MG63 (cell line): ENCODE results near the gene C15orf40. TPM values are rescaled to one million over a fixed set of nuclear protein-coding genes. Genes with fewer than 3 reads are reported as not detected.
"Not testable (repeated sequence)": the region's sequence is repeated elsewhere in the genome, so short reads cannot be mapped to it uniquely, and the experiment has no call there.

Experiments used
- DNase-seq: peaks from one replicate; pipeline ENCODE4 v3.0.0-alpha.2; 2020
- H3K27me3 ChIP-seq: fragments of 250-450 bp; sonication (Bioruptor Pico); 2 replicates; pipeline ENCODE4 v1.5.1; 2020; ENCODE audit warnings: mild to moderate bottlenecking, moderate library complexity
- H3K36me3 ChIP-seq: fragments of 250-450 bp; sonication (Bioruptor Pico); 2 replicates; pipeline ENCODE4 v1.5.1; 2020; ENCODE audit warnings: mild to moderate bottlenecking, moderate library complexity
- H3K4me3 ChIP-seq: fragments of 250-450 bp; sonication (Bioruptor Pico); 2 replicates; pipeline ENCODE4 v1.5.1; 2020; ENCODE audit warnings: mild to moderate bottlenecking, moderate library complexity
- H3K9me3 ChIP-seq: fragments of 250-450 bp; sonication (Bioruptor Pico); 2 replicates; pipeline ENCODE4 v1.5.1; 2020; ENCODE audit warnings: mild to moderate bottlenecking, moderate library complexity
- total RNA-seq: library from RNA; depleted of rRNA; stranded (reverse); fragments of >200 nt; shearing (Covaris generic); gene quantifications from 2 replicates; pipeline ENCODE4 v1.2.3, GENCODE V29; 2014; ENCODE audit warnings: low replicate concordance; rRNA removed

C15orf40 gene
- 7.9 and 41.4 TPM in 2 replicates for total RNA-seq

- peak within 1 kb of the TSS; percentile 80 for H3K4me3 ChIP-seq
- no peaks in the 10 kb centered on the region for H3K27me3 ChIP-seq
- H3K9me3 ChIP-seq, result no peaks in the 10 kb centered on the region
- H3K36me3 ChIP-seq, result peaks cover 46% of the 10 kb centered on the region
- peak; percentile 92 for DNase-seq
Measured at GRCh38 chr15:83011271-83012075, at the start of gene C15orf40. Gene C15orf40, minus strand, starts transcription at chr15:83011639. Its CDS starts 32 bp downstream, at chr15:83011607.

DNA sequence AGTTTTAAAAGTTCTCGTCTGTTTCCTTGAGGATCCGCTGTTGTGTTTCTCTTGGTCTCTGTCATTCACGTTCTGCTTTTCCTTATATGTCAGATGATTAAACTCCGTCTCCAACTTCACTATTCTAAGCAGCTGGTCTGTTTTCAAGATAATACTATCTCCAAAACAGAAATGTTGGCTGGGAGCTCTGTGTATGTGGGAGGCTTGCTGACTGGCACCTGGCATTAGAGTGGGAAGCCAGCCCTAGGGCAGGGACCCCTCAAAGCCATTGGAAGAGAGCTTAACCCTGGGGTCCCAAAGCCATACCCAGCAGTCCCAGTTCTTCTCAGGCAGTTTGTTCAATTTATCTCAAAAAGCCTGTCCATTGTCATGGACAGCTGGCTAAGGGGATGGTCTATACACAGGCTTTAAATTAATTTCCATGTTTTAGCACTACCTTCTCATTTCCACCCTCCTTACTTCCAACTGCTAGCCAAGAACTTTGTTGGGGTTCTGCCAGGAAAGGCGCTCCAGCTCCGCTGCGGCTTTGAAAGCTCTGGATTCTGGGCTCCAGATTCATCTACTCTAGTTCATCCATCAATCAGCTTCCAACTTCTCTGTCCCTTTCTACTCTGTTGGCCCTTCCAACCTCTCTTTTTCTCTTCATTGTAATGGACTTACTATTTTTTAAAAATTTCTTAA, 46.4 kb upstream of the C15orf40 start:
- Histone ChIP-seq H3K9me3 (no peaks in the 10 kb centered on the region), H3K36me3 (peaks cover 67% of the 10 kb centered on the region), H3K27me3 (no peaks in the 10 kb centered on the region), H3K4me3 (no peak overlapping the region)
- no peak for DNase-seq

DNA sequence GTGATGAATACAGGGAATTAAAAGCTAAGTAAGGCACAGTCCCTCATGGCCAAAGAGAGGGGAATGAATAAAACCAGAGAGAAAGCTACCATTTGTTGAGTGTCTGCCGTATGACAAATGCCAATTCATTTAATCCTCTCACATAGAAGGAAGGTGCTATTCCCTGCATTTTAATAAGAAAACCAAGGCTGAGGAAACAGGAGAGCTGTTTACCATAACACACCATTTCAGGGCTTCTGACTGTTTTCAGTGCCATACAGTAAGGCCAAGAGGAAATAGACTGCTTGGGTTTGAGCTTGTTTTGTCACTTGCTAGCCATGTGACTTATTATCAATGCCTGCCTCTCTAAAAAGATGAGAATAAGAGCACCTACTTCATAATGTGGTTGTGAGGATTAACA, 45.6 kb upstream of the C15orf40 start:
- no peaks in the 10 kb centered on the region for H3K27me3 ChIP-seq
- no peaks in the 10 kb centered on the region for H3K9me3 ChIP-seq
- H3K4me3 ChIP-seq, result no peak overlapping the region
- DNase-seq, result no peak
- H3K36me3 ChIP-seq, result peaks cover 65% of the 10 kb centered on the region

DNA sequence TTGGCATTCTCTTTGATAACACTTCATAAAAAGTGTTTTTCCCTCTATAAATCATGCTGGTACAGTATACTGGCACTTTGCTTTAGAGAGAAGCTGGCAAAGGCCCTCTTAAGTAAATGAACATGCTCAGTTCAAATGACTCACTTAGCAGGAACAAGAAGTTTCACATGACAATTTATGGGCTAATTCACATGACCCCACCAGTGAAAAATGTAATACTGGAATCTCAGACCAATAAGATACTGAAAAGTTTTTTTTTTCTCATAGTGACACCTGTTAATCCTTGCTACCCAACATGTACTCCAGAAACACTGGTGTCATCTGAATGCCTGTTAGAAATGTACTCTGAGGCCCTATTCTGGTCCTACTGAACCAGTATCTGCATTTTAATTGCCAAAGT, 41.7 kb upstream of the C15orf40 start:
- peaks cover 77% of the 10 kb centered on the region for H3K36me3 ChIP-seq

GRCh38 chr15:83046558-83047127, 35.2 kb upstream of the C15orf40 start:
- Histone ChIP-seq H3K27me3 (no peaks in the 10 kb centered on the region), H3K36me3 (peaks cover 85% of the 10 kb centered on the region), H3K4me3 (no peak overlapping the region), H3K9me3 (no peaks in the 10 kb centered on the region)
- no peak for DNase-seq

More for the DNA sequence above, 41.7 kb upstream of the C15orf40 start:
- no peak for DNase-seq
- H3K4me3 ChIP-seq, result no peak overlapping the region
- no peaks in the 10 kb centered on the region for H3K27me3 ChIP-seq
- H3K9me3 ChIP-seq, result no peaks in the 10 kb centered on the region

DNA sequence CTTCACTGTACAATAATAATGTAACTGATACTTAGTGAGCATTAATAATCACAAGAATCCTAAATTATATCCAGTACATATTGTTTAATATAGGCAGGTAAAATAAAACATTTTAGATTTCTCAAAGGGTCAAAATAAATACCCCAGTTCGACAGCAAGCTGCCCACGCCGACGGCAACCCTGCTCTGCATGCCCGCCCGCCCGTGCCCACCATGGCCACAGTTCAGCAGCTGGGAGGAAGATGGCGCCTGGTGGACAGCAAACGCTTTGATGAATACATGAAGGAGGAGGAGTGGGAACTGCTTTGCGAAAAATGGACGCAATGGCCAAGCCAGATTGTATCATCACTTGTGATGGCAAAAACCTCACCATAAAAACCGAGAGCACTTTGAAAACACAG, 32.7 kb upstream of the C15orf40 start:
- Histone ChIP-seq H3K4me3 (no peak overlapping the region), H3K36me3 (peaks cover 84% of the 10 kb centered on the region), H3K27me3 (no peaks in the 10 kb centered on the region), H3K9me3 (no peaks in the 10 kb centered on the region)
- DNase-seq, result no peak

DNA sequence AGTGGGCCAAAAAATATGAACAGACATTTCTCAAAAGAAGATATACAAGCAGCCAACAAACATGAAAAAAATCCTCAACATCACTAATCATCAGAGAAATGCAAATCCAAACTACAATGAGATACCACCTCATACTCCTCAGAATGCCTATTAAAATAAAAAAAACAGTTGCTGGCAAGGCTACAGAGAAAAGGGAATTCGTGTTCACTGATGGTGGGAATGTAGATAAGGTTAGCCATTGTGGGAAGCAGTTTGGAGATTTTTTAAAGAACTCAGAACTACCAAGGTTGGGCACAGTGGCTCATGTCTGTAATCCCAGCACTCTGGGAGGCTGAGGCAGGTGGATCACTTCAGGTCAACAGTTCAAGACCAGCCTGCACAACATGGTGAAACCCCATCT, 27.8 kb upstream of the C15orf40 start:
- H3K27me3 ChIP-seq, result no peaks in the 10 kb centered on the region
- peaks cover 63% of the 10 kb centered on the region for H3K36me3 ChIP-seq
- no peaks in the 10 kb centered on the region for H3K9me3 ChIP-seq
- DNase-seq, result no peak
- no peak overlapping the region for H3K4me3 ChIP-seq

DNA sequence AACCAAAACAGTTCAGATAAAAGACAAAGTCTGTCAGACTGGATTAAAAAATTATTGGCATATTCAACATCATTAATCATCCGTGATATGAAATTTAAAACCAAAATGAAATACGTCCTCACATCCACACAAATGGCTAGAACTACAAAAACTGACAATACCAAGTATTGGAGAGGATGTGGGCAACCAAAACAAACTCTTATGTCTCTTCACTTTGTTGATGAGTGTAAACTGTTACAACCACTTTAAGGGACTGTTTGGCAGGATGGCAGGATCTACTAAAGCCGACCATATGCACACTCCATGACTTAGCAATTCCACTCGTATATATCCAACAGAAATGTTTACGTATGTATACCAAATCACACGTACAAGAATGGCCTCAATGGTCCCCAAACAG, 24.8 kb upstream of the C15orf40 start:
- DNase-seq, result no peak
- H3K27me3 ChIP-seq, result no peaks in the 10 kb centered on the region
- H3K4me3 ChIP-seq, result no peak overlapping the region
- H3K36me3 ChIP-seq, result peaks cover 48% of the 10 kb centered on the region
- H3K9me3 ChIP-seq, result no peaks in the 10 kb centered on the region

- peaks cover 46% of the 10 kb centered on the region for H3K36me3 ChIP-seq
- DNase-seq, H3K4me3 ChIP-seq, H3K9me3 ChIP-seq, H3K27me3 ChIP-seq: not testable (repeated sequence)
Measured at GRCh38 chr15:83031234-83031633, 19.8 kb upstream of the C15orf40 start.

DNA sequence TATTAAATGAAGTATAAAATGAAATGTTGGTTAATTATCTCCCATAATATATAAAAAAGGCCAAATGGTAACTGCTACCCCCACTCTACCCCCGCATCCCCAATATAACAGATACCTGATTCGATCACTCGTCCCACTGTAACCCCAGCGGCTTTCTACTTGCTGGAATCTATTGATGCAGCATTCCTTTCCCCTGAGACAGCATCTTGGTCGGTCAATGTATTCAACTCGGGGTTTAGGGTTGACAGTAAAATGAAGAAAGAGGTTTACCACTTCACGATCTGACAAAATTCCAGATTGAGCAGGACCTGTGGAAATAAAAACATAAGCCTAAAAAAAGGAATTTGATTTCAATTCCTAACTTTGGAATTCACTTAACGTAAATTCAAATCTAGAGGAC, 18.6 kb upstream of the C15orf40 start:
- Histone ChIP-seq H3K4me3 (no peak overlapping the region), H3K36me3 (peaks cover 49% of the 10 kb centered on the region), H3K27me3 (no peaks in the 10 kb centered on the region), H3K9me3 (no peaks in the 10 kb centered on the region)
- no peak for DNase-seq

GRCh38 chr15:83018436-83018835, 7.0 kb upstream of the C15orf40 start:
- H3K9me3 ChIP-seq, result no peaks in the 10 kb centered on the region
- peaks cover 43% of the 10 kb centered on the region for H3K36me3 ChIP-seq
- H3K4me3 ChIP-seq, result no peak overlapping the region
- H3K27me3 ChIP-seq, result no peaks in the 10 kb centered on the region
- DNase-seq, result no peak

- DNase-seq, result no peak
- Histone ChIP-seq H3K4me3 (no peak overlapping the region), H3K9me3 (no peaks in the 10 kb centered on the region), H3K27me3 (no peaks in the 10 kb centered on the region), H3K36me3 (peaks cover 43% of the 10 kb centered on the region)
Measured at GRCh38 chr15:83016906-83017305, 5.5 kb upstream of the C15orf40 start.

- Histone ChIP-seq H3K4me3 (no peak overlapping the region), H3K27me3 (no peaks in the 10 kb centered on the region), H3K9me3 (no peaks in the 10 kb centered on the region), H3K36me3 (peaks cover 39% of the 10 kb centered on the region)
- no peak for DNase-seq
Measured at GRCh38 chr15:83015361-83015760, 3.9 kb upstream of the C15orf40 start.

GRCh38 chr15:83014205-83014653, 2.8 kb upstream of the C15orf40 start:
- DNase-seq, result no peak
- Histone ChIP-seq H3K36me3 (peaks cover 47% of the 10 kb centered on the region), H3K9me3 (no peaks in the 10 kb centered on the region)

GRCh38 chr15:83012636-83013035, 1.2 kb upstream of the C15orf40 start:
- no peaks in the 10 kb centered on the region for H3K9me3 ChIP-seq
- H3K27me3 ChIP-seq, result no peaks in the 10 kb centered on the region
- no peak overlapping the region for H3K4me3 ChIP-seq
- H3K36me3 ChIP-seq, result peaks cover 48% of the 10 kb centered on the region
- DNase-seq, result no peak

More at GRCh38 chr15:83014205-83014653, 2.8 kb upstream of the C15orf40 start:
- Histone ChIP-seq H3K4me3 (no peak overlapping the region), H3K27me3 (no peaks in the 10 kb centered on the region)

GRCh38 chr15:83012076-83012426, 612 bp upstream of the C15orf40 start:
- peak overlapping the region; percentile 80 for H3K4me3 ChIP-seq
- no peaks in the 10 kb centered on the region for H3K9me3 ChIP-seq
- DNase-seq, result peak; percentile 60
- peaks cover 48% of the 10 kb centered on the region for H3K36me3 ChIP-seq
- H3K27me3 ChIP-seq, result no peaks in the 10 kb centered on the region

- Histone ChIP-seq H3K4me3 (peak overlapping the region; percentile 80), H3K27me3 (no peaks in the 10 kb centered on the region), H3K9me3 (no peaks in the 10 kb centered on the region), H3K36me3 (peaks cover 41% of the 10 kb centered on the region)
- DNase-seq, result peak; percentile 71
Measured at GRCh38 chr15:83010709-83011270, 649 bp downstream of the C15orf40 start.
